Measurements from ENCODE around the gene KIF16B.

DNA sequence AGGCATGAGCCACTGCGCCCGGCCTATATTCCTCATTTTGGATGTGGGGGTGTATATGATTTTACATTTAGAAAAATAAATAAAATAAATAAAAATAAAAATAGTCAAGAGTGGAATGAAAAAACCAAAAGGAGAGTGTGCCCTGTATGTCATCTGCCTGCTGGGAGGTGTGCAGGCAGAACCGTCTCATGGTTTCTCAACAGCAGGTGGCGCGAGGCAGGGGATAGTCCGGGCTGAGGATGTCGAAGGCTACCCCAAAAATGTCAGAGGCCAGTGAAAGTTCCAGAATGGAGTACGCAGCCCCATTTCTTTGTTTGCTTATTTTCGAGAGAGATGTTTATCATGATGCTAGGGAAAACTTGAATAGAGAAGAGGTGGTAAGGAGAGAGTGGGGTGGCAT, 16.4 kb upstream of the KIF16B start:
- TF ChIP-seq POLR2AphosphoS5 (IDR thresholded peaks at IDR 0.05; ENCODE audit: low read depth, low read length) (no peak), SIN3A (IDR thresholded peaks at IDR 0.05; ENCODE audit: borderline replicate concordance, insufficient read depth, low read depth, low read length) (no peak)
- TF ChIP-seq, protein P1, sequence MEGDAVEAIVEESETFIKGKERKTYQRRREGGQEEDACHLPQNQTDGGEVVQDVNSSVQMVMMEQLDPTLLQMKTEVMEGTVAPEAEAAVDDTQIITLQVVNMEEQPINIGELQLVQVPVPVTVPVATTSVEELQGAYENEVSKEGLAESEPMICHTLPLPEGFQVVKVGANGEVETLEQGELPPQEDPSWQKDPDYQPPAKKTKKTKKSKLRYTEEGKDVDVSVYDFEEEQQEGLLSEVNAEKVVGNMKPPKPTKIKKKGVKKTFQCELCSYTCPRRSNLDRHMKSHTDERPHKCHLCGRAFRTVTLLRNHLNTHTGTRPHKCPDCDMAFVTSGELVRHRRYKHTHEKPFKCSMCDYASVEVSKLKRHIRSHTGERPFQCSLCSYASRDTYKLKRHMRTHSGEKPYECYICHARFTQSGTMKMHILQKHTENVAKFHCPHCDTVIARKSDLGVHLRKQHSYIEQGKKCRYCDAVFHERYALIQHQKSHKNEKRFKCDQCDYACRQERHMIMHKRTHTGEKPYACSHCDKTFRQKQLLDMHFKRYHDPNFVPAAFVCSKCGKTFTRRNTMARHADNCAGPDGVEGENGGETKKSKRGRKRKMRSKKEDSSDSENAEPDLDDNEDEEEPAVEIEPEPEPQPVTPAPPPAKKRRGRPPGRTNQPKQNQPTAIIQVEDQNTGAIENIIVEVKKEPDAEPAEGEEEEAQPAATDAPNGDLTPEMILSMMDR (IDR thresholded peaks at IDR 0.05) = no peak
